ENCODE results near the gene ECHS1.
A peak's percentile ranks its signal among the peaks of the same experiment; 100 is the strongest.
"Not testable (repeated sequence)": the region's sequence is repeated elsewhere in the genome, so short reads cannot be mapped to it uniquely, and the experiment has no call there.

The ECHS1 gene

DNA sequence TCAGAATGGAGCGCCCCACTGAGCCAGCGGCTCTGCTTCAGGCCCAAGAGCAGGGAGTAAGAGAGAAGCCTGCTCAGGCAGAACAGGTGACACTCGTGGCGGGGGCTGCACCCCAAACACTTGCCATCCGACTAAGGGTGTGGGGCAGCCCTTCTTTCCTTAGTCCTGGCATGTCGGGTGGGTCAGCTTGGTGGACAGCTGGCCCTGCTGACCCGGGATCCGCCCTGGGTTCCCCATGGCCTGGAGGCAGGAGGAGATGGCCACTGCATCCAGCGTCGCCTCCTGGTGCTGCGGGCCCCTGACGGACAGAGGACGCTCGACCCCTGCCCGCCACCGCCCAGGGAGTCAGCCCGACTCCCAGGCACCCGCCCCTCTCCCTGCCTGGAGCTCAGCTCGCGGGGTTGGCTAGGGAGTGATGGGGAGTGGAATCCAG, 4.7 kb upstream of the ECHS1 start:
- DNase-seq = no peak

DNA sequence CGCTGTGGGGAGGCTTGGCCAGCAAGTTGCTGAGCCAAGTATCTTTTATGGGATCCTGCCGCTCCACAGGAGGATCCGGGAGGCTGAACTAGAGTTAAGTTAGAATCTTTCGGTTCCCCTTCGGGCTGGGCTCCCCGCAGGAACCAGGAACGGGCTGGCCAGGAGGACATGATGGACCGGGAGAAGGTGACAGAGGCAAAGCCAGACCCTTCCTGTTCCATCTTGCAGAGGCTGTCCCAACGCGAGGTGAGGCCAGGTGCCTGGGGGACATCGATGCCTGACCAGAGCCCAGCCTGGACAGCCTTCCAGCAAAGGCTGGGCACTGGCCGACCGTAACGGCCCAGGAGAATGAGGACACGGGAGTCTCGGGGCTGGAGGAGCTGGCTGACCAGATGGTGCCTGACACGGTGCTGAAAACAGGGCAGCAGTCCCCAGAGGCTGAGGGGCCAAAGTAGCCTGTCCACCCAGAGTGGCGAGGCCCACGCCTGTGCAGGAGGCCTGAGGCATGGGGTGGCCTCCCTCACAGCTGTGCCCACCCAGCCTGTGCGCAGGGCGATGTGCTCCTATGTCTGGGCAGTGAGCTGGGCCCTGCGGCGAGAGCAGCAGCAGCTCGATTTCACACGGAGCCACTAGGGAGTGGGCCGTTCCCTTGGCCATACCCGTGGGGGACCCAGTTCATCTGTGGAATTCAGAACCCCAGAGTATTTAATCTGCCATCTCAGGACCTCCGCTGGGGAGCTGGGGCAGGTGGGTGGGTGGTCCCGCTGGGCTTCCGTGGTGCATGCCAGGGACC, 4.1 kb upstream of the ECHS1 start:
- no peak for DNase-seq

DNA sequence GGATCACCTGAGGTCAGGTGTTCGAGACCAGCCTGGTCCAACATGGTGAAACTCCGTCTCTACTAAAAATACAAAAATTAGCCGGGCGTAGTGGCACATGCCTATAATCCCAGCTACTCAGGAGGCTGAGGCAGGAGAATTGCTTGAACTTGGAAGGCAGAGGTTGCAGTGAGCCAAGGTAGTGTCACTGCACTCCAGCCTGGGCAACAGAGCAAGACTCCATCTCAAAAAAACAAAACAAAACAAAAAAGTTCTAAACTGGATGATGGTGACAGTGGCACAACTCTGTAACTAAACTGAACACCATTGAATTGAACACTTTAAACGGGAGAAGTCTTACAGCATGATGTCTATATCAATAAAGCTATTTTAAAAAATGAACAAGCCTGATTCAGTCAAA, 3.0 kb upstream of the ECHS1 start:
- not testable (repeated sequence) for DNase-seq

DNA sequence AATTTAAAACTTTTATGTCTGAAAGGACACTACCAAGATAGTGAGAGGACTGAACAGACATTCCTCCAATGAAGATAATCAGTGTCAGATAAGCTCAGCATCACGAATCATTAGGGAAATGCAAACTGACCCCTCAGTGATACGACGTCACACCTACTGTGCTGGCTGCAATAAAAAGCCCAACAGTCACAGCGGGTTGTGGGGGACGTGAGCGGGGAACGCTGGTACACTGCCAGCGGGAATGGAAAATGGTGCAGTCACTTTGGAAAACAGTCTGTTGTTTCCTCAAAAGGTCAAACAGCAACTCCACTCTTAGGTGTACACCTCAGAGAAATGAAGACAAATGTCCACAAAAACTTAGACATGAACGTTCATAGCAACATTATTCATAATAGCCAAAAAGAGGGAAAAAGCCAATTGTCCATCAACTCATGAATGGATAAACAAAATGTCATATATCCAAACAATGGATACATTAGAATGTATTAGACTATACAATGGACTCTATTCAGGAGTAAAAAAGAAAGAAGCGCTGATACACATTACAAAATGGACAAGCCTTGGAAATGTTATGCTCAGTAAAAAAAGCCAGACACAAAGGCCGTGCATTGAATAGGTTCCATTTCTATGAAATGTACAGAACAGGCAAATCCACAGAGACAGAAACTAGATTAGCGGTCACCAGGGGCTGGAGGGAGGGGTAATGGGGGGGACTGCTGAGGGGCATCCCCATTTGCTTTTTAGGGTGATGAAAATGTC, 2.4 kb upstream of the ECHS1 start:
- no peak for DNase-seq

DNA sequence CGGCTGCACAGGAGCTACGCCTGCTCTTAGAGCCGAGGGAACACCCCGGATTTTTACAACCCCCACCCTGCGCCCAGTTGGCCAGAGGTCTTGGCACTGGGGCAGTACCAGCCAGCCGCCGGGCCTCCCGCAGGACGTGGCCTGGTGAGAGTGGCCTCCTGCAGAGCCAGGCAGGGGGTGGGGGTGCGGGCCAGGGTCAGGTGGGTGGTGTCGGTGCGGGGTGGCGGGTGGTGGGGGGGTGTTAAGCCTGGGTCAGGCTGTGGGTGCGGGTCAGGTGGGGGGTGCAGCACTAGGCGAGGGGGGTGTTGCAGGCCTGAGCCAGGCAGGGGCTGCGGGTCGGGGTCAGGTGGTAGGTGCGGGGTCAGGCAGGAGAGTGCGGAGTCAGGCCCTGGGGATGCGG, 647 bp downstream of the ECHS1 start:
- no peak for DNase-seq

DNA sequence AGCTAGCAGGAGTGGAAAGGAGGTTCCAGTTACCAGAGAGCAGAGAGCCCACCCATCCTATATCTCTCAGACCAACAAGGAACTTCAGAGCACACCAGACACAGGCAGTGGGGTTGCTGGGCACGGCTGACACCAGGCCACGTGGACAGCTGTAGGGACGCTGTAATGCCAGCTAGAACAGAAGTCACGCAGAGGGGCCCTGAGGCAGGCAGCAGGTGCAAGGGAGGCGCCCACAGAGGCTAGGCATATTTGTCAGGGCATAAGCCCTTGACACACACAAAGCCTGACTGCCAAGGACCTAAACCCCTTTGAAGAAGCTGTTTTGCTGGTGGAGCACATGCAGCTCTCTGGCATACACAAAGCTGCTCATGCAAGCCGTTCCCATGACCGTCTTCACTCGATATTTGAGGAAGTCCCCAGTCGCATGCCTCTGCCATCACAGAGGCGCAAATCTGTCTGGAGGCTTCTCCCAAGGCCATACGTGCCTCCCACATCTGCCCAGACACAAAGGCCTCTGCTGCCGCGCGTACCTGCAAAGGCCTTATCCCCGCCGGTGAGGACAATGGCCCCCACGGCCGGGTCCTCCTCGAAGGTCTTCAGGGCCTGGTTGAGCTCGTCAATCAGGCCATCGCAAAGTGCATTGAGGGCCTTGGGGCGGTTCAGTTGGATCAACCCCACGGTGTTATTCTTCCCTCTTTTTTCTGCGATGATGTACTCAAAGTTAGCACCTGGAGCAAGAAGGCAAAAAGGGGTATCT, 2.9 kb downstream of the ECHS1 start:
- no peak for DNase-seq

DNA sequence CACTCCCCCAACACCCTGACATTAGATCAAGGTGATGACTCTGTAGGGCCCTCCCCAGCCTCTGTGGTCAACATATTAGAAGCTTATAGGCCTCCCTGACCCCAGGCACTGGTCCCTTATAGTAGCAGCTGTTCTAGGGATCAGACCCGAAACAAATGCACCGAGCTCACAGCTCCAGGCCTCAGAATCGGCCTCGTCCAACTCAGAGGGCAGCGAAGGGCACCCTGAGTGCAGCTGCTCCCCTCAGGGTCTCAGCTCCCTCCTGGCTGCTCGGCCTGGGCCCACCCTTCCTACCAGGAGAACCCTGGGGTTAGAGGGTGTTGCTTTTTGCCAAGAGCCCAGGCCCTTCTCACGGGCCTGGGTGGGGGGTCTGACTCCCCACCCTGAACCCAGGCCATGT, 5.0 kb downstream of the ECHS1 start:
- DNase-seq = no peak

DNA sequence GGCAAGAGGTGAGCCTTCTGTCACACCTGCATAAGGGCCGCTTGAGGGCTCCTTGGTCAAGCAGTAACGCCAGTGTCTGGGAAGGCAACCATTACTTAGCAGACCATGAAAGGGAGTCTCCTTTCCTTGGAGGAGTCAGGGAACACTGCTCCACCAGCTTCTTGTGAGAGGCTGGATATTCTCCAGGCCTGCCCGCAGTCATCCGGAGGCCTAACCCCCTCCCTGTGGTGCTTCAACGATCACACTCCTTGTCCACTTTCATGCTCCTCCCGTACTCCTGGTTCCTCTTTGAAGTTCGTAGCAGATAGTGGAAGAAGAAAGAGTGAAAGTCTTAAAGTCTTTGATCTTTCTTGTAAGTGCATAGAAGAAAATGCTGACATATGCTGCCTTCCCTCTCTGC, 5.7 kb downstream of the ECHS1 start:
- not testable (repeated sequence) for DNase-seq

DNA sequence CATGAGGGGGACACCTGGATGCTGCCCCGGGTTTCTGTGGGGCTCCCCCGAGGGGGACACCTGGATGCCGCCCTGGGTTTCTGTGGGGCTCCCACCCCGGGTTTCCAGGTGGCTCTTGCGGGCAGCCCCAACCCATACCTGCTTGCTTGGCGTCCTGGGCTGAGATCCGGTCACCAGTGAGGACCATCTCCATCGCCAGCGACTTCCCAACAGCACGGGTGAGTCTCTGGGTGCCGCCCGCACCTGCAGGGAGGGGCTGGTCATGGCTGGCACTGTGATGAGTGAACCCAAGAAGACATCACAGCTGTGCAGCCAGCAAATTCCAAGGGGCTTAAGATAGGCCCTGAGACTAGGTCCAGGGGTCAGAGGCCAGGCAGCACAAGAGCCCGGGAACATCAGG, 6.4 kb downstream of the ECHS1 start:
- no peak for DNase-seq

DNA sequence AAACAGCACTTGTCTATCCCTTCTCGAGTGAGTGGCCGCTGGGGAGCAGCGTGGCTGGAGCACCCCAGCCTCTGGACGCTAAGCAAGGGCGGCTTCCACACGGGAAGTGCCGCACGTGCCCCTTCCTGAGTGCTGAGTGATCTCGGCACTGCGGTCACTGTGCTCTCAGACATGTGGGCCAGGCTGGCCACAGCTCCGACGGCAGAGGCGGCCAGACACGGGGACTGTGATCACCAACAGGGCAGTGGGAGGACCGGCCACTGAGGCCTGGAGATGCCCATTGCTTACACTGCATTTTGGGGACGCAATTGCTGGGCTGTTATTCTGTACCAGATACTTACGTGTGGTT, 7.0 kb downstream of the ECHS1 start:
- no peak for DNase-seq

DNA sequence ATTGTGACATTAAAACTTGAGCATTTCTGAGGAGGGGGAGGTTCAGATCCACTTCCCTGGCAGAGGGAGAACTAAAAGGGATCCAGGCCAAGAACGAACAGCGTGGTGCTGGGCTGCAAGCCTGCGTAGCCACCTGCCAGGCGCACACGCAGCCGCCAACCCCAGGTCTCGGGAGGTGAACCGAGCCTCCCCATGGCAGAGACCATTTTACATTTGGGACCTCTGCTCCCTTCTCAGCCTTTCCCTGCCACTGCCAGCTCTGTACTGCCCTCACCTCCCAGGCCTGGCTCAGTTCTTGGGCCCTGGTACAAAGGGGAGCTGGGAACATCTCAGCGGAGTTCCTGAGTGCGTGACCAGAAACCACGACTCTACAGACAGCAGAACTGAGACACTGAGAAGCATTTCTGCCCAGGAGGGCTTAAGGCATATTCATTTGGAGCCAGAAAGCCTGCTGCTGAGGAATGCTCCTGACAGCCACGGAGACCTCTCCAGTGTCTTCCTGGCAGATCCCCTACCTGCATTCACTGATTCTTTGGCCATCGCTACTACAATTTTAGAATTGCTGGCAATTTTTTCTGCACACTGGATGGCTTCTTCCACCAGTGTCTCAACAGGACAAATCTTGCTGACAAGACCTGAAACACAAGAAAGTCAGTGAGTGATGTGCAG, 7.6 kb downstream of the ECHS1 start:
- DNase-seq = no peak

DNA sequence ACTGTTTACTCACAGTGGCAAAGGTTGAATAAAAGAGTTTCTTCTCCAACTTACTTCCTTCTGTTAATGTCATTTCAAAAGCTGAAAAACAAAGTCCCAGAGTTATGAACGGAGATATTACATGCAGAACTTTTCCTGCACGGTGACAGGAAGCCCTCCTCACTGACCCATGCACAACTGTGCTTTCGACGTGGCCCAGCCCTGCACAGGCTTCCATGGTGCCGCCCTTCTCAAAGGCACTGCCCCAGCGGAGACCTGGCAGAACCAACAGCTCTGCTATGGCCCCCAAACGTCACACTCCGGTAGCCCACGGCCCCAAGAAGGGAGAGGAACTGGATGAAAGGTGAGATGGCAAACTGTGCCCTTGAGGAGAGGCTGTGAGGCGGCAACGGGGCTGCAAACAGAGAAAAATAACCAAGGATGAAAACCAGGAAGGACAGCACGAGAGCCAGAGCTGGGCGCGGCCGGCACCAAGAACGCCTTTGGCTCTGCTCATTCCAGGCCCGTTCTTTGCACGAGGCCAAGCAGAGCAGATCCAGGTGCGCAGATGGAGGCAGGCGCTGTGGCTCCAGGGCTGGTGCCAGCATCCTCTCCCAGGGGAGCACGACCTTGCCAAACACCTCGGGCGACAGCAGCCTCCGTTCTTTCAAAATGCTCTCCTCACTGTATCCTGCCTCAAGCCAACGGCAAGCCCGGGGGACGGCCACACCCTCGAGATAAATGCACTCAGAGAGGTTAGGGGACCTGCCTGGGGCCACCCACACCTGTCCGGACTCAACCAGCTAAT, 8.3 kb downstream of the ECHS1 start:
- DNase-seq = no peak

DNA sequence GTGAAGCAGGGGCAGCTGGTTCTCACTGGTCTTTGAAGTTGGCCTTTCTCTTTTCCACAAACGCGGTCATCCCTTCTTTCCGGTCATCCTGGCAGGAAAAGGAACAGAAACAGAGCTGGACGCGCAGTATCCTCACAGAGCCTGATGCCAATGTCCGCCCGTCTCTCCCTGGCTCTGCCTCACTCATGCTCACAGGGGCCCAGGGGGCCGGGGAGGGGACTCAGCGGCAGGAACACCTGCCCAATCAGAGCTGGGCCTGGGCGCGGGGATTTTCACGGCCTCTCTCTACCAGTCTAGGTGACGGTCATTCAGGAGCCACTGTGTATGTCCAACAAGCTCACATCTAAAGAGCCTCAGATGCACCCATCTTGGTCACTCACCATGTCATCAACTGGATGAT, 10.3 kb downstream of the ECHS1 start:
- DNase-seq = no peak

DNA sequence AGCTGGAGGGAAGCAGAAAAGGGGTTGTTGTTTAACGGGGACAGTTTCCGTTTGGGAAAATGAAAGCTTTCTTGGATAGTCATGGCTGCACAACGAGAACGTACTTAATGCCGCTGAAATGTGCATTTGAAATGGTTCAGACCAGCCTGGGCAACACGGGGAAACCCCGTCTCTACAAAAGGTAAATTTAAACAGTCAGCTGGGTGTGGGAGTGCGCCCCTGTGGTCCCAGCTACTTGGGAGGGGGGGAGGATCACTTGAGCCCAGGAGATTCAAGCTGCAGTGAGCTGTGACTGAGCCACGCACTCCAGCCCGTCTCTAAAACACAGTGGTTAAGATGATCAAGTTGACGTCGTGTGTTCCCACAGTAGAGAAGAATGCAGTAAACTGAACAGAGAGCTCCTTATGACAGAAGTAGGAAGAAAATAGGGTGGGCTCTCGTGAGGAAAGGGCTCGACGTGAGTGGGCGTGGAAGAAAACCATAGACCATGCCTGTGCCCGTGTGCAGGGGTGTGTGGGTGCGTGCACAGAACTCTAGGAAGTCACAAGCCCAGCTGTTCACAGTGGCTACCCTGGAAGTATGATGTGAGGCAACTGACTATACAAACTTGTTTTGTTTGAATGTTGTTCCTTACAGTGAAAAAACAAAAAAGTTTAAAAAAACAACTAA, 11.2 kb downstream of the ECHS1 start:
- no peak for DNase-seq

DNA sequence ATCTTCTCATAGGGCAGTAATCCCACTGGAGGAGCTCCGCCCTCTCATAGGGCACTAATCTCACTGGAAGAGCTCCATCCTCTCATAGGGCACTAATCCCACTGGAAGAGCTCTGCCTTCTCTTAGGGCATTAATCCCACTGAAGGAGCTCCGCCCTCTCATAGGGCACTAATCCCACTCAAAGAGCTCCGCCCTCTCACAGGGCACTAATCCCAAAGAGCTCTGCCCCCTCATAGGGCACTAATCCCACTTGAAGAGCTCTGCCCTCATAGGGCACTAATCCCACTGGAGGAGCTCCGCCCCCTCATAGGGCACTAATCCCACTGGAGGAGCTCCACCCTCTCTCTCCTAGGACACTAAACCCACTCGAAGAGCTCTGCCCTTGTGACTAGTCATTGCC, 11.9 kb downstream of the ECHS1 start:
- no peak for DNase-seq

DNA sequence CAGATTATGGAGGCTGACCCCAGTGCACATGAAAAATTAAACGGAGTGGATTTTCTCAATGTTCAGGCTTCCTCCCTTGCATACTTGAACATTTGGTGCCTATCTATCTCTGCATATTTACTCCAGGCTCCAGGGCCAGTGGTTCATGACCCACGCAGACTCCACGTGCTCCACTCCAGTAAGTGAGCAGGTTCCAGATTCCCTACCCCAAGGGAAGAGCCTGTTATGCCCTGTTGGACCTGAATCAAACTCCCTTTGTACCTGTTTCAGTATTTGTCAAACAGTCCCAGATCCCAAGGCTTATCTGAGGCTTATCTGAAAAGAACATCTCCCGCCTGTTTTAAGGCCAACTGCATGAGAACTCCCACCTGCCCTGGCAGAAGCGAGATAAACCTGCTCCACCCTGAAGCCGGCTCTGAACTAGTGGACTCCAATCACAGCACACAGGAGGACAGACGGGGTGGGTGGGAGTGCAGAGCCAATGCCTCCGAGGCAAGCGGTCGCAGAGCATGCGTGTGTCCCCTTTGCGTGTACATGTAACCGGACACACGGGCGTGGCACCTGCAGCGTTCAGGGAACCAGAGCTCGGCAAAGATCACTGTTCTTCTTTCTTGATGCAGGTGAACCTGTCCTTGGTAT, 13.1 kb downstream of the ECHS1 start:
- DNase-seq = peak; percentile 54

DNA sequence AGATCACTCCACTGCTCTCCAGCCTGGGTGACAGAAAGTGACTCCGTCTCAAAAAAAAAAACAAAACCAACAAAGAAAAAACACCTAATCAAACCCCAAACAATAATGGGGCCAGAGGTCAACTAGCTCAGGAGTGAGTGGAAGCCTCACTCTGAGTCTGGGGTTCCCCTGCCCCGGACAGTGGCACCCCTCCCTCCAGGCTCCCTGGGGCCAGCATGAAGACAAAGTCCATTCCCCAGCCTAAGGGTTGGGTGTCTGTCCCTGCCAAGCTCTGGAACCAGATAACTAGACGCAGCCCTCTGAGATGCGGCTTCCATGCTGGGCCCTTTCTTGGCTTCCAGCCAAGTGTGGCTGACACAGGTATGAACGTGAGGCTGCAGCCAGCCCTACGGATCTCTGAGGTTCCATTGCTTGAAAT, 13.6 kb downstream of the ECHS1 start:
- DNase-seq = peak; percentile 71

DNA sequence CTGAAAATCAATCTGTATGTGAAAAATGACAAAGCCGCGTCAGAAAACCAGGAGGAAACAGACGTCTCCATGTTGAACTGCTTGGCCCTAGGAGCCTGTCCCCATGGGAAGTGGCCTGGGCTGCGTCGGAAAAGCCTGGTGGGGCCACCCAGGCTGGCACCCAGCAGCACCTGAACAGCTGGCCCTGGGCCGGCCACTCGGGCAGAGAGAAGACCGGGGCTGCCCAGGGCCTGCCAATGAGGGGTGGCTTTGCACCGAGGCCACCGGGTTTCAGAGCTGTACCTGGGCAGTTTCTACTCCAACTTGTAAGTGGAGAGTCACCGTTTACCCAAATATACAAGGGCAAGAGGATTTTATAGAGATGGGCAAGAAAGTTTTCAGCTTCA, 14.2 kb downstream of the ECHS1 start:
- DNase-seq = no peak

DNA sequence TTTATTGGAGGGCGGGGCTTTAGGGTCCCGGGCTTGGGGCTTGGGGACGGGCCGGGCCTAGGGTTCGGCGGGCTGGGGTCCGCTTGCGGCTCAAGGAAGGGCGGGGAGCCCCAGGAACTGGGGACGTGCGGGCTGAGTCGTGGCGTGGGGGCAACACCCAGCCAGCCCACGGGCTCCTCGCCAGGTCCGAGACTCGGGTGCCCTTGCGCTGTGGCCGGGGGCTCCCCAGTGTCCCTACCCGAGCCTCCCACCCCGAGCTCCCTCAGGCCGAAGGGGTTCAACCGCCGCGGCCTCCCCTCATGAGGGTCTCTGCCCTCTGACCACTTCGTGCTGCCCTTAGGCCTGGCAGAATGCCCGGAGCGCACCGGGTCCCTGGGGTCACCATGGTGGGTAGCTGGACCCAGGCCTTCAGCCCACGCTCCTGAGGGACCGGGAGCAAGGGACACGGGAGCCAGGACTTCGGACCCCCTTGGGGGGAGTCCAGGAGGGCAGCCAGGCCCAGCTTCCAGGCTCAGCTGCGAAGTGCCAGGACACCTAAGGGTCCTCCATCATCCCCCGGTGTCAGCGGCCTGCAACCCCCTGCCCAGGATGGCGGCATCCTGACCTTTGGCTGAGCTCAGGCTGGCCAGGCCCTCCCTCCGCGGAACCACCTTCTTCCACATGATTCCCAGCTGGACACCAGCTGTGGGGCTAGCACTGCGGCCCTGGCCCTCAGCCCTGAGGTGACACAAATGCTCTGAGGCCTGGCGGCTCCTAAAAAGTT, 14.8 kb downstream of the ECHS1 start:
- no peak for DNase-seq

Data from hematopoietic multipotent progenitor cell treated with erythropoietin and hydrocortisone succinate and interleukin-3 and kit ligand, for 8 days (in vitro differentiated cells).